IPS-NIHi11 (cell line): ENCODE measurements around the gene GPR21.

ENCODE experiments used
- DNase-seq: peaks from one replicate; pipeline ENCODE4 v3.0.0; 2012; ENCODE audit warnings: mixed read lengths, low spot score

GPR21 gene, protein sequence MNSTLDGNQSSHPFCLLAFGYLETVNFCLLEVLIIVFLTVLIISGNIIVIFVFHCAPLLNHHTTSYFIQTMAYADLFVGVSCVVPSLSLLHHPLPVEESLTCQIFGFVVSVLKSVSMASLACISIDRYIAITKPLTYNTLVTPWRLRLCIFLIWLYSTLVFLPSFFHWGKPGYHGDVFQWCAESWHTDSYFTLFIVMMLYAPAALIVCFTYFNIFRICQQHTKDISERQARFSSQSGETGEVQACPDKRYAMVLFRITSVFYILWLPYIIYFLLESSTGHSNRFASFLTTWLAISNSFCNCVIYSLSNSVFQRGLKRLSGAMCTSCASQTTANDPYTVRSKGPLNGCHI

DNA sequence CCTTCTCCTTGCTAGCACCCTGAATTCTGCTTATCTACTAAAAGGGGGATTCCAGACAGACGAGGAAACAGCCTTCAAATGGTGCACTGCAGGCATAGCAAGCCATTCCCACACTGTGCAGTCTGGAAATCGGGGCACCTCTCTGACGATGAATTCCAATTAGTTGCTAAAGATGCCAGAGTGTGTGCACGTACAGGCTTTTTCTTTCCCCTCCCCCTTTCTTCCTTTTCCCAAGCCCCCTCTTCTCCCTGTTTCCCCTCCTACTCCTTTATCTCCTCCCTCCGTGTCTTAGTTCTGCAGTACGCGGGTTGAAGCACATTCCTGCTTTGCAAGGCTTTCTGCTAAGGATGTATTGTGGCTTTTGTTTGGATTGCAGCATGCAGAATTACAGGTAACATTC lies at the start of gene GPR21:
Gene GPR21 (plus strand): TSS at position 316 of the 400 bp plus-strand sequence. CDS start 900 bp downstream, outside the sequence.
- peak; percentile 30 for DNase-seq

DNA sequence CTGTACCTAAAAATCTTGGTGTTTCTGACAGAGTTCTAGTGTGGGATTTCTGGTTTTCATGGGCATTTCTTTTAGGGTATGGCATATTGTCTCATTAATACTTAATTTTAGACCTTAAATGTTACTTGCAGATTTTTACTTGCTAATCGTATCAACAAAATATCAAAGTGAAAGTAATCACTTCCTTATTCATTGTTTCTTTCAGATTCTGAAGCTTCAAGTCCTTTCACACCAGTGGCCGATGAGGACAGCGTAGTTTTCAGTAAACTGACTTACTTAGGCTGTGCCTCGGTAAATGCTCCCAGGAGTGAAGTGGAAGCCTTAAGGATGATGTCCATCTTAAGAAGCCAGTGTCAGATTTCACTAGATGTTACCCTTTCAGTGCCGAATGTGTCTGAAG lies 47.5 kb upstream of the GPR21 start:
- DNase-seq, result no peak

DNA sequence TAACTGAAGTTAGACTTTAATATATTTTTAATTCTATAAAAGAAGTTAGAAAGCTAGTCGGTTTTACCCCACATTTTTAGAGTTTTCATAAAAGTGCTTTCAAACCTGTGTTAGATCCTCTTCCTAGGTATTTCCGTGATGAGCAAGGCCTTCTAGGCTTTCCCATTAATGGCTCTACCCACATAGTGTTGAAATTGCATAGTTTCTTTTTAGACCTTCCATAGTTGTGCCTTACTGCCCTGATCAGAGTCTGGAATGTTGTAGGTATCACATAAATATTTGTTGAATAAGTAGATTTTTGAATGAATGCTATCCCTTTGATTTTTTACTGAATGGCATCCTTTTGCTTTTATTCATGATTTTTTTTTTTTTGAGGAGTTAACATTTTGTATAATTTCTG lies 45.3 kb upstream of the GPR21 start:
- no peak for DNase-seq

DNA sequence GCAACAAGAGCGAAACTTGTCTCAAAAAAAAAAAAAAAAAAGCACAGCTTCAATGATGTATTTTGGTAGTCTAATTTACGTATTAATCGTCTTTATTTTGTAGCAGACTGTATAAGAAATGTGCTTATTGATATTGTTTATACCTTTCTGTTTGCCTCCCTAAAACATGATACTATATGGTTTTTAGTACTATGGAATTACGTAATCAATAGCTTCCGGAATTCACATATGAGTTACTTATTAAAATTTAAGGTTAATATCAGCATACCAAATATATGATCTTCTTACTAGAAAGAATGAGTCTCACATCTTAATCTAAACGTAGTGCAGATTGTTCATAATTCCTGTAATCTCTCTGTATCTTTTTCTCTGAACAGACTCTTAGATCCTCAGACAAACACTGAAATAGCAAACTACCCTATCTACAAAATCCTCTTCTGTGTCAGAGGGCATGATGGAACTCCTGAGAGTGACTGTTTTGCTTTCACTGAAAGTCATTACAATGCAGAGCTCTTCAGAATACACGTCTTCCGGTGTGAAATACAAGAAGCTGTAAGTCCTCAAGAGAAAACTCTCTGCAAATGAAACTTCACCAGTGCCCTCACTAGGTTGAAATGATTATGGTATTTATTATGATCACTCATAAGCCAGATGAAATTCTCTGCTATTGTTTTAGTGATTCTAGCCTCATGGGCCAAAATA lies 44.4 kb upstream of the GPR21 start:
- no peak for DNase-seq

DNA sequence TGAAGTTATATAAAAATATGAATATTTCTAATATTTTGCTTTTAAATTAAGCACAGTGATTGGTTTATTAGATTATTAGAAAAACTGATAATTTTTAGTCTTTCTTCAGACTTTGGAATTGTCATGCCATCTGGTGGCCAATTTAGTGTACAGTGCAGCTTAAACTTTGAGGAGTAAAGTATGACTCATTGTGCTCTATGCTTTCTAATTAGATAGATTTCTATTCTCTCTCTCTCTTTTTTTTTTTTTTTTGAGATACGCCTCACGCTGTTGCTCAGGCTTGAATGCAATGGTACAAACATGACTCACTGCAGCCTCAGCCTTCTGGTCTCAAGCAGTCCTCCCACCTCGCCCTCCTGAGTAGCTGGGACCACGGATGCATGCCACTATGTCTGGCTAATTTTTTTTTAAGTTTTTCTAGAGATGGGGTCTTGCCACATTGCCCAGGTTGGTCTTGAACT lies 42.1 kb upstream of the GPR21 start:
- peak; percentile 21 for DNase-seq

DNA sequence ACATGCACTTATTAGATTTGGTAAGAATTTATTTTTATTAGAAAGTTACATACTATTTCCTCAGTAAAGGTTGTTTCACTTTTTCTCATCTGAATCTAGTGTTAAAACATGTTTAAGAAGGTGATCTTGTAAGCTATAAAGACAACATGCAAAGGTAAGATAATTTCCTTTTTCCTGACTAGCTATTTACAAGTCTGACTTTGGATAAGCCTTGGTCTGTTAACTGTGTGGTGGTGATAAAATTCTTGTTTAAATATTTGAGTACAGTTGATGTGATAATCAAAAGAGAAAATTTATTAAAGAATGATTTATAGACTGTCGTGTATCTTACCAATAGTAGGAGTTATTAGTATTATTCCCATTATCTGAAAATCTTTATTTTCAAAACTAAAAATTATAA lies 36.9 kb upstream of the GPR21 start:
- no peak for DNase-seq

DNA sequence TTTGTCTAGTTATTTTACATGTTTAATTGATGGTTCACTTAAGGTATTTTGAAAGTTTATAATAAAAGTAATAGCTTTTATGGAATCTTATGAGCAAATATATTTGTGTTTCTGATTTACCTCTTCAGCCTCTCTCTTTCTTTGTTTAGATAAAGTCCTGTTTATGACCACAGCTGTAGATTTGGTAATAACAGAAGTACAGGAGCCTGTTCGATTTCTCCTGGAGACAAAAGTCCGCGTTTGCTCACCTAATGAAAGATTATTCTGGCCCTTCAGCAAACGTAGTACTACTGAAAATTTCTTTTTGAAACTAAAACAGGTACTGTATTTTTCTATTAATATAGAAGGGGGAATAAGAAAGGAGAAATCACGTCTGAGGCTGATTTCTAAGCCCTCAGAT lies 35.0 kb upstream of the GPR21 start:
- DNase-seq, result no peak

DNA sequence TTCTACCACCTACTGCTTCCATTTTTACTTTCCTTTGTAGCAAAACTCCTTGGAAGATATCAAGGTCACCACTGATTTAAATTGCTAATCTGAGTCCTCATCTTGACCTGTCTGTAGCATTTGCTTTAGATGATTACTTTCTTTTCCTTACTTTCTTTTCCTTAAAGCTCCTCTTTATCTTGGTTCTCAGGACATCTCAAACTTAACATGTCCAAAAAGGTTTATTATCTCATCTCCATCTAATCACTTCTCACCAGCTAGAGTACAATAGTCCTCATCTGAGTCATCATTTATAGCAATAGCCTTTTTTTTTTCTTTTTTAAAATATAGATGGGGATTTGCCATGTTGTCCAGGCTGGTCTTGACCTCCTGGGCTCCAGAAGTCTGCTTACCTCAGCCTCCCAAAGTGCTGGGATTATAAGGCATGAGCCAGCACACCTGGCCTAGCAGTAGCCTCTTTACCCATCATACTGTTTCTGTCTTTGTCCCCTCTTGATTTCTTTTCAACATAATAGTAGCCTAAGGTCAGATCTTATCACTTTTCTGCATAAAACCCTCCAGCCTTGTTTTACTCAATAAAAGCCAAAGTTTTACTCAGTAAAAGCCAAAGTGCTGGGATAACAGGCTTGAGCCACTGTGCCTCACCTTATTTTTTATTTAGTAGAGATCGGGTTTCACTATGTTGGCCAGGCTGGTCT lies 32.9 kb upstream of the GPR21 start:
- DNase-seq, result no peak

DNA sequence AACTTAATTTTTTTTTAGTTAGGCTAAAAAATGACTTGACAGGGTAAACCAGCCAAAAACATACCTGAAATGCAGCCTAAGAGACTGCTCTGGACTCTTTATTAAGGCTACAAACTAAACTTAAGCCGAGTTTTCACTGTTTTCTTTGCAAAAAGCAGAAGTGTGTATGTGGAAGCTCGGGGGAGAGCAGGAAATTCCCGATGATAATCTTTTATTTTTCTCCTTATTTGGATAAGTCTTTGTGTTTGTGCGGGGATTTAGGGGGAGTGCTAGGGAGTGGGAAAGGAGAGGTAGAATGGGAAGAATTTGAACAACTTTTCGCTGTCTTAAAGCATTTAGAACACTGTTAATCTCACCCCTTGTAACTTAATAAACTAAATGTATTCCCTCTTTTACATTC lies 30.7 kb upstream of the GPR21 start:
- no peak for DNase-seq

DNA sequence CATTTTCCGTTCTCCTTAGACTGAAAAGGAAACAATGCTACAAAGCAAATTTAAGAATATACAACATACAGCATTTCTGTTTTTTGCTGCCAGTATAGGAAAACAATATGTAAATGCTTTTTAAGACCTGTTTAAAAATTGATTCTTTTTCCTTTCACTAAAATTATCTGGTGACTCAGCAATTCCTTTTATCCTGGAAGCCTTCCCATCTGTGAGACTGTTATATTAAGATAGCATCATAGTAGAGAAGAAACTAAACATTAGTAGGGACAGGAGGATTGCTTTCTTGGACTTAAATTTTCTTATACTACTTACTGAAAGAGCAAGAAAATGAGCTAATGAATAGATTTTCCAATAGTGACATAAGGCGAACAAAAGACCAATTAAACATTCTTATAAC lies 30.0 kb upstream of the GPR21 start:
- no peak for DNase-seq

DNA sequence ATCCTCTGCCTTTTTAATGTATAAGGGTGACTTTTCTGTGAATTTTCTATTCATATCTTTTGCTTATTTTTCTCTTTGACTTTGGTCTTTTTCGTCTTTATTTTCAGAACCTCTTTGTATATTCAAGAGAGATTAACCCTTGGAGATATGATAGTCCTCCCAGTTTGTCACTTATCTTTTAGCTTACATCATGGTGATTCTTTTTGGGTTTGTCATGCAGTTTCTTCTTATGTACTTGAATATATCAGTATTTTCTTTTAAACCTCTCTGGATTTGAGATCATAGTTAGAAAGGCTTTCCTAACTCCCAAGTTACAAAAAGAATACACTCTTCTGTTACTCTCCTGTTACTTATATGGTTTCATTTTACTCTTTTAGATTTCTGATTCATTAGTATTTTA lies 27.5 kb upstream of the GPR21 start:
- DNase-seq, result no peak

DNA sequence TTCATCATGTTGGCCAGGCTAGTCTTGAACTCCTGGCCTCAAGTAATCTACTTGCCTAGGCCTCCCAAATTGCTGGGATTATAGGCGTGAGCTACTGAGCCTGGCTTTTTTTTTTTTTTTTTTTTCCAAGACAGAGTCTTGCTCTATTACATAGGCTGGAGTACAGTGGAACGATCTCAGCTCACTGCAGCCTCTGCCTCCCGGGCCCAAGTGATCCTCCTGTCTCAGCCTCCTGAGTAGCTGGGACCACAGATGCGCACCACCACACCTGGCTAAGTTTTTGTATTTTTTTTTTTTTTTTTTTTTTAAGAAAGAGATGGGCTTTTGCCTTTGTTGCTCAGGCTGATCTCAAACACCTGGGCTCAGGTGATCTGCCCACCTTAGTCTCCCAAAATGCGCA lies 26.2 kb upstream of the GPR21 start:
- no peak for DNase-seq

DNA sequence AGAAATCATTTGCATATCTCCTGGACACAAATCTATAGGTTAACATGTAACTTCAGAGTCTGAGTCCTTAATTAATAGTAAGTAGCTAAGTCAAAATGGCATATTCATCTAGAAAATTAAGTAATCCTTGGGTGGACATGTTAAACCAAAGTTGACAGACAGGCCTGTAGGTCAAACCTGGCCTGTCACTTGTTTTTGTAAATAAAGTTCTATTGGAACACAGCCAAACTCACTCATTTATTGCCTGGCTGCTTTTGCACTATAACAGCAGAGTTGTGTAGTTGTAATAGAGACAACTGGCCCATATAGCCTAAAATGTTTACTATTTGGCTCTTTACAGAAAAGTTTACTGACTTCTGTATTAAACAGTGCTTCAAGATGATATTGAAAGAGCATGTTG lies 24.6 kb upstream of the GPR21 start:
- no peak for DNase-seq

DNA sequence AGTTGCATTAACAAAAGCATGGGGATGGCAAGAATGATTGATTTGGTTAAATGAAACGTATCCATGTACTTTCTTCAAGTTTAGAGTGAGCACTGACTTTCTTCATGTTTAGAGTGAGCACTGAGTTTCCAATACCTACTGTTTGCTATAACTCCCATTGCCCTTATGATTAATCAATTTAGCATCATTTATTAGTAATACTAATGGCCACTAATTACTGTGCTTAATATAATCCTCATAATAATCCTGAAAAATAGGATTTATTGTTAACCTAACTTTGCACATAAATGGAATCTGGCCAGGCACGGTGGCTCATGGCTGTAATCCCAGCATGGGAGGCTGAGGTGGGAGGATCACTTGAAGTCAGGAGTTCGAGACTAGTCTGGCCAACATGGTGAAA lies 22.1 kb upstream of the GPR21 start:
- DNase-seq, result no peak

DNA sequence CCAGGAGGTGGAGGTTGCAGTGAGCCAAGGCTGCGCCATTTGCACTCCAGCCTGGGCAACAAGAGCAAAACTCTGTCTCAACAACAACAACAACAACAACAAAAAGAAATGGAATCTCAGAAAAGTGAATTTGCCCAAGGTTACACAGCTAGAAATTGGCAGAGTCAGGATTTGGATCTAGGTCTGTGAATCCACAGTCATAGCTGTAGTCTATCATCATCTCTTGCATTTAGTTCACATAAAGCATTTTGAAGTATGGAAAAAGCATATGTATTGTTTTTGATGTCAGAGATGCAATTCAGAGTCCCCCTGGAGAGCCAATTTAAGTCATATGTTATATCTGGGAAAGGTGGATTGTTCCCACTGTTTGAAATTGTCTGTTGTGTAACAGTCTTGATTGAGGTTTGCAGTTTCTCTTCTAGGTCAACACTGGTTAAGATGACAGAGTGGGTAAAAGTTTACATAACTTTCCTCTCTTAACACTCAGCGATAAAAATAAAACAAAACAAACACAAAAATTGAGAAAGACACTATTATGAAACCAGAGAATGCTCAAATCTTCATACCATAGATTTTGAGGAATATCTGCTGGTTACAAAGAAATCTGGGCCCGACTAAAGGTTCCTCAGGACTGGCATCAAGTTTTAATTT lies 21.5 kb upstream of the GPR21 start:
- no peak for DNase-seq

DNA sequence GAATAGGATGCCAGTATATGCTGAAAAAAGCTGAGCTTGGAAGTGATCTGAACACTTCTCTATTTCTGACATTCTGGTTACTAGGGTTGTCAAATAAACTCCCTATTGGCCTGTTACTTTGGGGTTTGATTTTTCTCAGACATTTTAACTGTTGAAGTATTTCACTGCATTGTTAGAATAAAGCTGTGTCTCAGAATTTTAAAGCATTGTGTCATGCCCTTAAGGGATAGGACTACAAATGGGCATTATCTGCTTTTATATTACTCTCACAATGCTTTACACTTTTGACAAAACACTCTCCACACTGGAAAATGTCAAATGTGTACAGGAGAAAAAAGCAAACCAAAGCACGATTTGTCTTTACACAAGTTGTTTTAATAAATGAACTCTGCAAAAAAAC lies 16.8 kb upstream of the GPR21 start:
- DNase-seq, result no peak

DNA sequence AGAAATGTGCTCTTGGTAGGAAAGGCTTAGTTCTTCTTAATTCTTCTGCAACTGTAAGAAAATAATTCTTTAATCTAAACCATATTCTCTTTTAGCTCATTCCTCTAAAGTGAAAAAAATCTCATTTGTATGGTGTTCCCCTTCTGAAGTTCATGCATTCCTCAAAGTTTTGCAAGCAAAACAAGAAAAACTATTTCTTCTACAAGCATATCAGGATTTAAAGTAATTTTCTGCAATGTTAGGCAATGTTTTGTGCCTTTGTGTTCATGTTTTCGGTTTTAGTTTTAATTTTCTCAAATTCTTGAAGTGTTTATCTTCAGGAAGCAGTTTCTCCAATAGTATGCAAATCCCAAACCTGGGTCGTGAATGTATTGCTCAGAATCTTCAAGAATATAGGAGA lies 12.7 kb upstream of the GPR21 start:
- DNase-seq, result no peak

DNA sequence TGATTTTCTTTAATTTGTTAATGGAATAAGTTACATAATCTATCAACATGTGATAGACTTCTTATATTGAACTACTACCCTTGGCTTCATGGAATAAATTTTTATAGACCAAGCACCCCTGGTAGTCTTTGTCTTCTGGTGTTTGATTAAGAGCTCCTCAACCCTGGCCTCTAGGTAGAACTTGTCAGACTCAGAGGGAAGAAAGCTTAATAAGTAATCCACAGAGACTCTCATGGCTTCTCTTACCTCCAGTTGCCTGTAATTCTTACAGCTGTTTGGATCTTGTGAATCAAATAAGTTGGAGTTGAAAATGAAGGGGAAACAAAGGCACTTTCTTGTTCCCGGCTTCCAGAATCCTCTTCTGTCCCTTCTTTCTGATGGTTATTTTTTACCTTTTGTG lies 7.0 kb upstream of the GPR21 start:
- no peak for DNase-seq

DNA sequence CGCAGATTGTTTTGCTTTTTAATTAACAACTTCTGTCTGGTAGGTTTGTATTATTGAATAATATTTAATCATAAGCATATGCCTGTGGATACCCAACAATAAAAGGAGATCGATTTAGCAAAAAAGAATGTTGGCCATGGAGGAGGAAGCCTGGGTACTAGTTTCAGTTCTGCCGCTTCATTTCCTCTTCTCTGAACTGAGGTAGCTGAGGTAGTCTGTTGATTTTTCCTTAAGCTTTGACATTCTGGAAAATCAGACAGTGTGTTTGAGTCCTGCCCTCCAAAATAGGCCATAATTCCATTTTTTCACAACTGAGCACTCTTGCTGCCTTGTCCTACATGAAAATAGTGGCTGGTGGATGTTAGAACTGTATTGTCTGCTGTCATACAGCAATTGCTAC lies 6.0 kb upstream of the GPR21 start:
- no peak for DNase-seq

DNA sequence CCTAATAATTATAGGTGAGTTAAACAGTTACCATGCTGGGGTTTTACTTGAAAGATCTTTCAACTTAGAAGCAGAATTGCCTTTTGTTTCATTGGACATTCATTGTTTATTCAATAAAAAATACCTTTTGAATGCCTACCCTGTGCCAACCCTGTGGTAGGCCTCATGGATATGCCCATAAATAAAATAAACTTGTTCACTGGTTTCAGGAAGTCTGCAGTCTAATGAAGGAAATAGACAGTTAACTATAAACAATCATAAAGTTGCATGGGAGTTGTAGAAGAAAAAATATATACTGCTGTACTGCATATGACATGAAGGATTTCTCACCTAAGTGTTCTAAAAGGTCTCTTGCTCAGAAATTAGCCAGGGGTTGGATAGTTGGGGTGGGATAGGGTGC lies 5.3 kb upstream of the GPR21 start:
- DNase-seq, result no peak

DNA sequence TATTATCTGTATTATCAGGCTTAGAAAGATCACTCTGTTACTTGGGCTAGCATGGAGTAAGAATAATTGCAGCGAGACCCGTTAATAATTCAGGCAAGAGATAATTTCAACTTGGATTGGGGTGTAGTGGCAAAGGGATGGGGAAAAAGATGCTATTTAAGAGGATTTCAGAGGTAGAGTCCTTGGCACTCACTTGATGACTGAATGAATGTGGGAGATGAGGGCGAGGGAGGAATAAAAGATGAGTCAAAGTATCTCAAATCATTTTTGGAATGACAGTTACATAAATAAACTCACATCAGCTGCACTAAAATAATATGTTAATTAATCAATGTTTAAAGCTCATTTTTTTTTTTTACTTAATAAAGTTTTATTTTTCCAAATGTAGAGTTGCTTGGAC lies 4.5 kb upstream of the GPR21 start:
- no peak for DNase-seq

DNA sequence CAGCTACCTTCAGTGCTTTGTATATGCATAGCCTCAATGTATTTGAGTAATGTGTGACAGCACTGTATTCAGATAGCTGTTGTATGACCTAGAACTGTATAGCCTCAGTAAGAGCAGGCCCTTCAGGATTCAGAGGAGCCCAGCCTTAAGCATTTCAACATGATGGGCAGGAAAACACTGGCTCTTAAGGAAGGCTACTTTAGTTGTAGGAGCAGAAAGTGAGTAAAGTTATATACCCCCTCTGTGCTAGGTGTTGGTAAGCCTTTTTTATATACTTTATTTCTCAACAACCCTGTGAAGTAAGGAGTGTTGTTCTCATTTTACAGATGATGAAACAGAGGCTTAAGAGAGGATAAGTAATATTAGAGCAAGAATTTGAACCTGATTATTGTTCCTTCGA lies 1.5 kb upstream of the GPR21 start:
- DNase-seq, result no peak
